CD4-positive, alpha-beta T cell treated with Interleukin-1 beta for 1 hour (primary cell): ENCODE data around the gene BEST3.
"Not testable (repeated sequence)": the region's sequence is repeated elsewhere in the genome, so short reads cannot be mapped to it uniquely, and the experiment has no call there.

Experiments
- DNase-seq, 2 donors: peaks; one replicate each; pipeline ENCODE4 v3.0.0-alpha.2; 2020 to 2022

The BEST3 gene

DNA sequence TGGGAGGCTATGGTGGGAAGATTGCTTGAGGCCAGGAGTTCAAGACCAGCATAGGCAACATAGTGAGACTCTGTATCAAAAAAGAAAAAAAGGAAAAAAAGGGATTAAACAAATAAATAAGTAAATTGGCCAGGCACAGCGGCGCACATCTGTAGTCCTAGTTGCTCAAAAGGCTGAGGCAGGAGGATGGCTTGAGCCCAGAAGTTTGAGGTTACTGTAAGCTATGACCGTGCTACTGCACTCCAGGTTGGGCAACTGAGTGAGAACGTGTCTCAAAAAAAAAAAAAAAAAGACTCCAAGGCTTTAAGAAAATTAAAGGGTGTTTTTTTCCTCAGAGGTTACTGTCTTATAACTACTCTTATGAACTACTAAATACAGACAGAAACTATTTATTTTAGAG, 11.7 kb downstream of the BEST3 start:
- no peak for DNase-seq

DNA sequence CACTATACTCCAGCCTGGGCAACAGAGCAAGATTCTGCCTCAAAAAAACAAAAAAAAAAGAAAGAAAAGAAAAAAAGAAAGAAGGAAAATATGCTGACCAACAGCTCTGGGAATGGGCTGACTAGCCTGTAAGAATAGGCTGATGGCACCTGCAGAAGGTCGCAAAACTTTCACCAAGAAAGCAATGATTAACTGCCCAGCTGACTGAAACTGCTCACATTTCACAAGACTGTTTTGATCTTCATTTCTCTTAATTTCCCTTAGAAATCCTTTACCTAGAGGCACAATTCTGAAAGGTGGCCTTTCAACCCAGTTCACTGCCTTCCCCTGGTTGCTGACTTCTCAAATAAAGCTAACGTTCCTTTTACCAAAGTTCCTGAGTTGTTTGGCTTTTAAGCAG, 12.4 kb downstream of the BEST3 start:
- no peak for DNase-seq

DNA sequence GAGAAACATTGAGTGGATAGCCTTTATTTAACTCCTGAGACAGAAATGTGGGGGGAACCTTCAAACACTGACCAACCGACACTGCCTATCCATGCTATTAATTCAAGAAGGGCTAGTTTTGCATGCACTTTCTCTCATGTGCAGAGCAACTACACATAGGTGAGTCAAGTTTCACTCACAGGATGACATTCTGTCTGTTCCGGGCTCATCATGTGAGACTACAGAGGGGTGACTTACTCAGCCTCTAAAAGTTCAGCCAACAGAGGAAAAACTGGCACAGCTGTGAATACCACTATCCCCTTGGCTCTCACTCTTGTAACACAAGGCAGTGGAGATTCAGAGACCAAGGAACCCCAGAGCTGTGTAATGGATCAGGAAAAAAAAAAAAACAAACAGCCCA, 13.3 kb downstream of the BEST3 start:
- no peak for DNase-seq

DNA sequence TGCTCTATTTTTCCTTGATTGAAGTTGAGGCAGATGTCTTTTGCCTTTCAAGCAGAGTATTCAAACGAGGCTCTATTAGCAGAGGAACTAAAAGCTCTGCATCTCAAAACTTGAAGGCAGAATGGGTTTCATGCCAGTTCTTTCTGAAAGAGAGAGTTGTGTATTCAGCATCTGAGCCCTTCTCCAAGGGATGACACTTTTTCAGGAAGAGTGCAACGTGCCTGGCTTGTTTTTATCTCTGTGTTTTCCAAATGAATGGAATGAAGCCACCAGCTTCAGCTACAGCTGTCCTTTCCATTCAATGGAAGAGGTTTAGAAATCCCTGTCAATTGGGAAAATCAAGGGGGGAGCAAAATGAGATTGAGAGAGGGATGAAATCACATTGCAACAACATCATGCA, 14.6 kb downstream of the BEST3 start:
- no peak for DNase-seq

- no peak for DNase-seq
These were observed 16.9 kb downstream of the BEST3 start for GRCh38 chr12:69682110-69682755.

DNA sequence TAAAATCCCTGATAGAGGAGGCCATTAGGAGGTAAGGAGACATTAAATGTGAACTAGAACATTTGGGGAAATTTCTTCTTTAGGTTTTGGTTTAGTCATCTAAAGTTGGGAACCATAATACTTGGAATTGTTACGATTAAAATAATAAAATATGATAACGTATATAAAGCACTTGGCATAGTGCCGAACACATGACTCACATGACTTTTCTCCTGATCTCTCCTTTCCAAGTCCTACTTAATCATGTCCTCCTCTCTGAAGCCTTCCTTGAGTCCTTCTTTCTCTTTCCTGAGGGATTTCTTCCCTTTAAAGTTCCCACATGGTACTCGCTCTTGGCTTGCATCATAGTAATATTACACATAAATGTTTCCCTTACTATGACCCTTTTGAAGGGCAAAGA, 20.0 kb downstream of the BEST3 start:
- DNase-seq, result no peak

DNA sequence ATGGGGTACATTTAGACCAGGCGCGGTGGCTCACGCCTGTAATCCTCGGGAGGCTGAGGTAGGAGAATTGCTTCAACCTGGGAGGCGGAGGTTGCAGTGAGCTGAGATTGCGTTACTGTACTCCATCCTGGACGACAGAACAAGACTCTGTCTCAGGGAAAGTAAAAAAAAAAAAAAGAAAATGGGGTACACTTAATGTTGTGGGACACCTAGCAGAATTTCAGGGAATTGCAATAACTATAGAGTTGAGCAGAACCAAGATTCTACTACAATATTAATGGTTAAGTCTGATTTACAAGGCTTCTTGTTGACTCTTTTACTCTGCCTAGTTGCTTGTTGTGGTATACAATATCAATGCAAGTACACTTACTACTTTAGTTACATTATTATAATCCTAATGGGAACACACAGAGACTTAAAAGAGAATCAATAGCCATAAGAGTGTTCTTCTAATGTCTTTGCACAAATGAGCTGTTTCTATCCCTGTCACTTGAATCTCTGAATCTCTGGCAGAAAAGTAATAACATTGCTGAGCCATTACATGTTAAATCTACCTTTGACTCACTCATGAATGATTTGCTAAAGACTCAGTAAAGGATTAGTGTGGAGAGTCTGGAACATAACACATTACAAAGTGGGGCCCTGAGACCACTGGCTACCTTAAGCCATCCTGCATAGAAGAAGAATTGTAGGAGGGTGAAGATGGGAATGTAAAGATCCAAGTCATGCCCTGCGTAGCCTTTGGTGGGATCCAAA, 22.7 kb downstream of the BEST3 start:
- DNase-seq, result no peak

- no peak for DNase-seq
These were observed 26.9 kb downstream of the BEST3 start for GRCh38 chr12:69672195-69672594.

GRCh38 chr12:69671597-69671996, 27.5 kb downstream of the BEST3 start:
- no peak for DNase-seq

GRCh38 chr12:69666798-69667197, 32.3 kb downstream of the BEST3 start:
- DNase-seq, result no peak

DNA sequence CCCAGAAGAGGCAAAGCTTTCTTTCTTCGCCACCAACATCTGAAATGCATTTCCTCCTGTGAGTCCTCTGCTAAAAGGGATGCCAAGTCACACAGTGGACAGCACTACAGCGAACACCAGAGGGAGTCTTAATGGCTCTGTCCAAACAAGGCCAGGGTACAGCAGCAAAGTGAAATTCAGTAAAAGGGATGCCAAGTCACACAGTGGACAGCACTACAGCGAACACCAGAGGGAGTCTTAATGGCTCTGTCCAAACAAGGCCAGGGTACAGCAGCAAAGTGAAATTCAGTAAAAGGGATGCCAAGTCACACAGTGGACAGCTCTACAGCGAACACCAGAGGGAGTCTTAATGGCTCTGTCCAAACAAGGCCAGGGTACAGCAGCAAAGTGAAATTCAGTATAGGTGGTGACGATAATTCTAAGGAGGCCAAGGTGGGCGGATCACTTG, 34.1 kb downstream of the BEST3 start:
- not testable (repeated sequence) for DNase-seq

GRCh38 chr12:69663726-69664125, 35.4 kb downstream of the BEST3 start:
- DNase-seq, result no peak

DNA sequence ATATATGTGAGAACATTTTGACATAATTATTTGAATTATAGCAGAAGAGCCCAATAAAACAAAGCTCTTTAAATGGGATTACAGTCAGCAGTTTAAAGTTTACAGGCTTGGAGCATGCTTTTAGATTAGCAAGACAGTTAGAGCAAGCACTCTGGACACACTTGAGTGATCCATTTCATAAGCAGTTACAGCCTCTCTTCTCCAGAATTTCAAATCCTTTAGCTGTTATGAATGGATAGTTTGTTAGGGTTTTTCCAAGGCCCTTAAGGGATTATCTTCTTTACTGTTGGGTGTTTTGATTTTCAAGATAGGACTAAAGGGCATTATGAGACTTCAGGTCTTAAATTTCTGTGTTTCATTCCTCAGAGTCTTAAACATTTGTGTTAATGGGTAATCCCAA, 36.3 kb downstream of the BEST3 start:
- DNase-seq, result no peak

GRCh38 chr12:69661386-69661785, 37.7 kb downstream of the BEST3 start:
- no peak for DNase-seq

DNA sequence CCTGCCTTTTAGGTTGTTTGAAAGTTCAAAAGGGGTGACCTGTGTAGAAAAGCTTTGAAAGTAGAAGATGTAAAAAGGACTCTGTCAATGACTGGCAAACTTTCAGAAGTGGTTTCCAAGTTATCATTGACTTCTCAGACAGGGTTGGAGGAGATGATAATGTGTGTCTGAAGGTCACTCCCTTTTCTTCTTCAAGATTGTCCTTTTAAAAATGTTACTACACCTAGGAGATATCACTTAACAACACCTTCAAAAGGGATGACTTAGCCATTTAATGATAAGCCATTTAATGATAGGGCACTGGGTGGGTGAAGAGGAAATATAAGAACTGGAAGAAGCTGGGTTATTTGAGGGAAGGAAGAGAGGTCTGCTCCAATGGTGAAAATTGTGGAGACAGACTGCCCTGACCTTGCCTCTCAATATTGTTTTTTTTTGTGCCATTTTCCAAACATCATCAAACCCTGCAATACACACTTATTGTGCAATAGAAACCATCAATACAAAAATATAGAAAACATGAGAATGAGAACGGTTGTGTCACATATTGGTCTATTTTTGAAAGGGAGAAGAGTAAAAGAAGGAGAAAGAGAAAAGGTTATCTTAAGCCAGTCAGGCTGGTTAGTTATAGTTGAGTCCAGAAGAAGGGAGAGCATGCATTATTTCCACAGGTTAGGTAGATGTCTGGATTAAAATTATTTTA, 38.8 kb downstream of the BEST3 start:
- no peak for DNase-seq

- DNase-seq, result no peak
These were observed 40.9 kb downstream of the BEST3 start for GRCh38 chr12:69658203-69658602.

DNA sequence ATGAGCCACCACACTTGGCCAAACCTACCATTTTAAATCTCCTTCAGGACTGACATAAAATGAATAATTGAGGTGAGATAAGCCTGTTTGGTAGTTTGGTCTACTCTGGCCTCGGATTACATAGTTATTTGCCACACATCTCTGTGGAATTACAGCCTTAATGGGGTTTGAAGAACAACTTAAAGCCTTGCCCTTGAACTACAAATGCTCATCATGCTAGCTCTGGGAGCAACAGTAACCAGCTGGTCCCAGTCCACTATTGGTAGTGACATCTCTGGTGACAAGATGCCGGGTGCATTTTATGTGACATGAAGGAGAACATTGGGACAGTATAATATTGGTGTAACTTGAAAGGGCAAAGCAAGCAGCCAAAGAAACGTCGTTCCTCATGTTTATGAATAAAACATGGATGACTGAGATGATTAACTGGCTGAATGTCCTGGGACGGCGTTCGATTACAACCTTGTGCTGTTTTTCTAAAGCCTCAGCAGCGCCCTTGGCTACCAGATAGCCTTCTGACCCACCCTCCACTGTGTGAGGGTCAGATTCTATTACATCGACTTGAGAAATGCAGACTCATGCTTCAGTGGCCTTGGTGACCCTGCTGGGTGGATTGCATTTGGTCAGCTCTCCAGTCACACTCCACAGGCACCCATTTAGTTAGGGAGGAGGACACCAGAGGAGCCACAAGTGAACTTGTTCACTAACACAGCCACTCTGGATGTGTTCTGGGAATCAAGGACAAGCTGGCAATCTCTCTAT, 41.5 kb downstream of the BEST3 start:
- DNase-seq, result no peak

DNA sequence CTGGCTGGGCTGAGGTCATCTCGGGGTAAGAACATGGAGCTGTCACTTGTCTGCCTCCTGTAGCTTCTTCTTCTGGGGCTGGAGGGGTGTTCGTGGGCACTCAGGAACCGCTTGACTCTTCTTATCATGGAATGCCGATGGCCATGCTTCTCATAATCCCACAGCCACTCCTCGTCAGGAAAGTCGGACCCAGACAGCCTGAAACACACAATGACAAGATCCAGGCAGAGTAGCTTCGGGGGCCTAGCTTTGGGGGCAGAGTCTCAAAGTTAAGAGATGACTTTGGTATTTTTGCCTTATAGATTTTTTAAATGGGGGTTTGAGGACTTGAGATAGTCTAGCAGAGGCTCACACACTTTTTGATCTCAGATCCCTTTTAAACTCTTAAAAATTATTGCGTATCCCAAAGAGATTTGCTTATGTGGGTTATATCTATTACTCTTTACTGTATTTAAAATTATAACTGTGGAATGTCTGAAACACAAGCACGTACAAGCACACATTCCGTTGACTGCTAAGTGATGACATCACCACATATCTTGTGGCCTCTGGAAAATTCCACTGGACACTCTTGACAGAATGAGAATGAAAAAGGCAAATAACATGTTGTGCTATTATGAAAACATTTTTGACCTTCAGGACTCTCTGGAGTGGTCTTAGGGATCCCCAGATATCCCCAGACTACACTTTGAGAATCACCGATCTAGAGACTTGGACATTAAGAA, 43.3 kb downstream of the BEST3 start:
- DNase-seq, result no peak

- DNase-seq, result no peak
These were observed 45.4 kb downstream of the BEST3 start for GRCh38 chr12:69653703-69654102.

DNA sequence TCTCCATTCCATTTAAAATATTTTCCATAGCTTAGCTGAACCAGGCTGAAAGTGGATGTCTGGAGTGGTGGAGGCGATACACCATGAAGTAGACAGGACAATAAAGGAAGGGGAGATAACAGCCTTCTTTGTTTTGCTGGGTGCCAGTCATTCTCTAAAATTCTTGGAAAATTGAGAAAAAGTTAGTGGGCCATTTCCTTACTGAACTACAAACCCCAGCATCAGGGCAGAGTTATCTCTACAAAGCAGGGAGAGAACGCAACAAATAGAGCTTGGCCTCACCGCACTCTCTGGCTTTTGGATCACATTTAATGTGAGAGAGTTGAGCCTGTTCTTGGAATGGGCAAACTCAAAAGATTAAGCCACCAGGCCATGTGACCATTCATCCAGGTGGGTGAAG, 47.2 kb downstream of the BEST3 start:
- DNase-seq, result no peak

- DNase-seq, result no peak
These were observed 49.6 kb downstream of the BEST3 start for GRCh38 chr12:69649529-69649928.

DNA sequence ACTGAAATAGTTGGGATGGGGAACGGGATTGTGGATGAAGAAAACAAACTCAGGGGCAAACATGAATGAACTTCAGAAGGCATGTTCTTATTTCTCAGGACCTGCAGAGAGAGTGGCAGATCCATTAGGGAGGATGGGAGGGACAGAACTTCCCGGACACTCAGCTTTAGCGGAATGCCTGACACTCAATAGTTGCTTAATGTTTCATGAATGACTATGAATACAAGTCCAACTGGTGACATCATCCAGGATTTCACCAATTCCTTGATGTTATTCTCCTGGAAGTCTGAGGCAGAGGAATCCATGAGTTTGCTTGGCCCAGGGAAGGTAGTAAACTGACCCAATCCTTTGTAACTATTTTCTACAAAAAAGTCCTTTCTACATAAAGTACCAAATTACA, 50.6 kb downstream of the BEST3 start:
- no peak for DNase-seq

DNA sequence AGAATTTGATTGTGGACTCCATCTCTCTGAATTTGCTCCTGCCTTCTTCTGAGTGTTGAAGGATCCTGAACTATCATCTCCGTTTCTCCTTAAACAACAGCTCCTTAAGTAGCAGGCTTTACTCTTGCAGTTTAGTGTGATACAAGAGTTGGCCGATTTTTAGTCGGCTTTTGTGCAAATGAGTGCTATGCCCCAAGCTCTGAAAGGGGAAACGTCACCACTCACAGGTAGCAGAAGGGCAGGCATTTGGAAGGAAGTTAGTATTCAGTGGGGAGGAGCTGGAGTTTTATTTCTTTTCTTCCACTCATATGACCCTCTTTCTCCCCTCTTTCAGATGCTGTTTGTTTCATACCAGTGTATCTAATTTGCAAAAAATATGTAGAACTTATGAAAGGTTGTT, 51.9 kb downstream of the BEST3 start:
- DNase-seq, result no peak
